Measurements from ENCODE around the gene B9D1.

B9D1 gene

GRCh38 chr17:19346351-19347255, 15.9 kb downstream of the B9D1 start:
- DNase-seq (ENCODE audit: insufficient read length, low spot score): peak; percentile 97
- TF ChIP-seq POLR2A (IDR thresholded peaks at IDR 0.05; ENCODE audit: low read depth, low read length): no peak
- peak; percentile 83 for FAIRE-seq

- no peak for DNase-seq (ENCODE audit: insufficient read length, low spot score)
- no peak for FAIRE-seq
- TF ChIP-seq POLR2A (IDR thresholded peaks at IDR 0.05; ENCODE audit: low read depth, low read length): no peak
Measured at GRCh38 chr17:19345486-19346350, 16.8 kb downstream of the B9D1 start.

GRCh38 chr17:19345067-19345460, 17.5 kb downstream of the B9D1 start:
- no peak for TF ChIP-seq POLR2A (IDR thresholded peaks at IDR 0.05; ENCODE audit: low read depth, low read length)
- no peak for FAIRE-seq
- no peak for DNase-seq (ENCODE audit: insufficient read length, low spot score)

- no peak for DNase-seq (ENCODE audit: insufficient read length, low spot score)
- no peak for TF ChIP-seq POLR2A (IDR thresholded peaks at IDR 0.05; ENCODE audit: low read depth, low read length)
- no peak for FAIRE-seq
Measured at GRCh38 chr17:19344311-19345066, 18.0 kb downstream of the B9D1 start.

GRCh38 chr17:19343671-19344151, 18.8 kb downstream of the B9D1 start:
- no peak for TF ChIP-seq POLR2A (IDR thresholded peaks at IDR 0.05; ENCODE audit: low read depth, low read length)
- FAIRE-seq (no peak), DNase-seq (ENCODE audit: insufficient read length, low spot score) (no peak)

GRCh38 chr17:19343256-19343630, 19.3 kb downstream of the B9D1 start:
- TF ChIP-seq POLR2A (IDR thresholded peaks at IDR 0.05; ENCODE audit: low read depth, low read length): no peak
- DNase-seq (ENCODE audit: insufficient read length, low spot score) (no peak), FAIRE-seq (no peak)

- no peak for FAIRE-seq
- DNase-seq (ENCODE audit: insufficient read length, low spot score): no peak
- no peak for TF ChIP-seq POLR2A (IDR thresholded peaks at IDR 0.05; ENCODE audit: low read depth, low read length)
Measured at GRCh38 chr17:19342611-19343255, 19.8 kb downstream of the B9D1 start.

- TF ChIP-seq POLR2A (IDR thresholded peaks at IDR 0.05; ENCODE audit: low read depth, low read length): no peak
- no peak for FAIRE-seq
- no peak for DNase-seq (ENCODE audit: insufficient read length, low spot score)
Measured at GRCh38 chr17:19341641-19342610, 20.6 kb downstream of the B9D1 start.

GRCh38 chr17:19341211-19341631, 21.3 kb downstream of the B9D1 start:
- DNase-seq (ENCODE audit: insufficient read length, low spot score): no peak
- FAIRE-seq: no peak
- 0 out of 2 replicates have a peak, but pooled peaks have one; percentile 17 for TF ChIP-seq POLR2A (IDR thresholded peaks at IDR 0.05; ENCODE audit: low read depth, low read length)

GRCh38 chr17:19339341-19339815, 23.1 kb downstream of the B9D1 start:
- FAIRE-seq: no peak

GRCh38 chr17:19338031-19338990, 24.2 kb downstream of the B9D1 start:
- no peak for TF ChIP-seq POLR2A (IDR thresholded peaks at IDR 0.05; ENCODE audit: low read depth, low read length)
- DNase-seq (ENCODE audit: insufficient read length, low spot score): no peak
- FAIRE-seq: no peak

More at GRCh38 chr17:19339341-19339815, 23.1 kb downstream of the B9D1 start:
- TF ChIP-seq POLR2A (IDR thresholded peaks at IDR 0.05; ENCODE audit: low read depth, low read length): no peak
- no peak for DNase-seq (ENCODE audit: insufficient read length, low spot score)
